HG02981 (cell line): ENCODE data around the gene HSD3B7.

Source experiments
- ATAC-seq: cut with Tn5 transposase; IDR thresholded peaks from one replicate; pipeline ENCODE4 v1.9.1; 2021; ENCODE audit warnings: mild to moderate bottlenecking, moderate library complexity; ENCODE audit not compliant: unreplicated experiment

HSD3B7 gene

DNA sequence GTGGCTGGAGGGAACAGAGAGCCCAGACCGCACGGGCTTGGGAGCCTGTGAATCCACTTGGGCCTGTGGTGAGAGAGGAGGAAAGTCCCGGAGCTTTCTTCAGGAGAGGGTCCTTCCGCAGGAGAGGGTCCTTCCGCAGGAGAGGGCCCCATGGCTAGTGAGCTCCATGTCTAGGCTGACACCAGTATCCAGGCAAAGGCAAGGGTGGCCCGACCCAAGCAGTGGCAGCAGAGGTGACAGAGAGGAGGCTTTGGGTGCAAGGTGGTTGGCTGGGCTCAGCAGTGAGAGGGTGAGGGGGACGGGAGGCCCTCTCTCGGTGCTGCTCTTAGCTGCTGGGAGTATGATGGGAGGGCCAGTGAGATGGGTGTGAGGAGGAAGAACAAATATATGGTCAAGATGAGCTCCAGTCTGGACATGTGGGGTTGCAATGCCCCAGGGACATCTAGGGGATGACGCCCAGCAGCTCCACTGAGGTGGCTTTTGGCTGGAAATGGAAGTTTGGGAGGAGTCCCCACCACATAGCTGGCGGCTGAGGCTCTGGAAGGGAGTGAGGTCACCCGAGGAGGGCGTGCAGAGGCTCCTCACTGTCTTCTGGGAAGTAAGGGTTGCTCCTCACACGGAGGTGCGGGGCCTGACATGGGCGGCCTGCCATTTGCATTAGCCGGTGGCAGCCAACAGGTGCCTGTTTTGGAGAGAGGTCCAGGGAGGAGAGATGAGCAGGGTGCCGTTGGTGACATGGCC is 2.3 kb upstream of the HSD3B7 start:
- ATAC-seq, result no peak

DNA sequence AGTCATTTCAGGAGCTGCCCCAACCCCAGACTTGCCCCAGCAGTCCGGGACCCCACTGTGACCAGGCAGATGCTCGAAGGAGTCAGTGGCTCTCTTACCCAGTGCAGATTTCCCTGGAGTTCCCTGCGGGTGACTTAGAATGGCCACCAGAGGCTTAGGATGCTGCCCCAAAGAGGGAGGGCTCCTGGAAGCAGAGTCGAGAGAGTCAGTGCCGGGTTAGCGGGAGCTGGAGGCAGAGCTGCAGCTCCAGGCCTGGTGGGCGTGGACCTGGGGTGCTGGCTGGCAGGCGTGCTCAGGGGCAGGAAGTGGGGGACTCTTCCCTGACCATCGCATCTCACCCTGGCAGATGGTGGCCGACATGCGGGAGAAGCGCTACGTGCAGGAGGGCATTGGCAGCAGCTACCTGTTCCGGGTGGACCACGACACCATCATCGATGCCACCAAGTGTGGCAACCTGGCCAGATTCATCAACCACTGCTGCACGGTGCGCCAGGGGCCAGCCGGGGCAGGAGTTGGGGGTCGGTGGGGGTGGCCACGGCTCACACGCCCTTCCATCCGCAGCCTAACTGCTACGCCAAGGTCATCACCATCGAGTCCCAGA is 1.6 kb upstream of the HSD3B7 start:
- no peak for ATAC-seq

GRCh38 chr16:30983898-30984610 is 953 bp upstream of the HSD3B7 start:
- ATAC-seq, result no peak

DNA sequence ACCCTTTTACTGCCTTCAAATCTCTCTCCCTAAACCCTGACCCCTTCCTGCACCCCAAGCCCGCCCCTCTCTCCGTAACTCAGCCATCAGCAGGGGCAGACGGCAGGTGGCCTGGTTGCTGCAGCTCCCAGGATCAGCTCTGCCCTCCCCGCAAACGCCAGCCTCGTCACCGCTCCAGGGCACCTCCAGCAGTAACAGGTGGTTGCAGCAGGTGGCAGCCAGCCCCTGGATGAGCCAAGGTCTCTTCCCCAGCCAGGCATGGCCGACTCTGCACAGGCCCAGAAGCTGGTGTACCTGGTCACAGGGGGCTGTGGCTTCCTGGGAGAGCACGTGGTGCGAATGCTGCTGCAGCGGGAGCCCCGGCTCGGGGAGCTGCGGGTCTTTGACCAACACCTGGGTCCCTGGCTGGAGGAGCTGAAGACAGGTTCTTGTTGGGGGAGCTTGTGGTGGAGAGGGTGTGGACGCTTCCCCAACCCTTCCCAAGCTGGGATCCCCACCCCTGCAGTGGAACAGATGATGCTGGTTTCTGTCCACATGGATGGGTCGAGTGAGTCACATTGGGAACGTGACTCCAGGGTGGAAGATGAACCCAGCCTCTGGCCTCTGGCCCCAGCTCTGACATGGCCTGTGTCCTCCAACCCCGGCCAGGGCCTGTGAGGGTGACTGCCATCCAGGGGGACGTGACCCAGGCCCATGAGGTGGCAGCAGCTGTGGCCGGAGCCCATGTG is 558 bp downstream of the HSD3B7 start:
- ATAC-seq, result no peak

- no peak for ATAC-seq
These were observed 1.4 kb downstream of the HSD3B7 start for GRCh38 chr16:30986129-30986991.

DNA sequence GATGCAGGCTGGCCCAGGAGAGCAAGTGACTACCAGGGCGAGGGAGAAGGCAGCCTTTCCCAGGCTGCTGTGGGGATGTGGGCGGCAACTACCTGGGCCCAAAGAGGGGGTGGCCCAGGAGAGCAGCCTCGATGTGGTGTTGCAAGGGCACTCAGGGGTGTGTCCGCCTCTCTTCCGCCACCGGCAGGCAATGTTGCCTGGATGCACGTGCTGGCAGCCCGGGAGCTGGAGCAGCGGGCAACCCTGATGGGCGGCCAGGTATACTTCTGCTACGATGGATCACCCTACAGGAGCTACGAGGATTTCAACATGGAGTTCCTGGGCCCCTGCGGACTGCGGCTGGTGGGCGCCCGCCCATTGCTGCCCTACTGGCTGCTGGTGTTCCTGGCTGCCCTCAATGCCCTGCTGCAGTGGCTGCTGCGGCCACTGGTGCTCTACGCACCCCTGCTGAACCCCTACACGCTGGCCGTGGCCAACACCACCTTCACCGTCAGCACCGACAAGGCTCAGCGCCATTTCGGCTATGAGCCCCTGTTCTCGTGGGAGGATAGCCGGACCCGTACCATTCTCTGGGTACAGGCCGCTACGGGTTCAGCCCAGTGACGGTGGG is 2.7 kb downstream of the HSD3B7 start:
- ATAC-seq, result no peak

DNA sequence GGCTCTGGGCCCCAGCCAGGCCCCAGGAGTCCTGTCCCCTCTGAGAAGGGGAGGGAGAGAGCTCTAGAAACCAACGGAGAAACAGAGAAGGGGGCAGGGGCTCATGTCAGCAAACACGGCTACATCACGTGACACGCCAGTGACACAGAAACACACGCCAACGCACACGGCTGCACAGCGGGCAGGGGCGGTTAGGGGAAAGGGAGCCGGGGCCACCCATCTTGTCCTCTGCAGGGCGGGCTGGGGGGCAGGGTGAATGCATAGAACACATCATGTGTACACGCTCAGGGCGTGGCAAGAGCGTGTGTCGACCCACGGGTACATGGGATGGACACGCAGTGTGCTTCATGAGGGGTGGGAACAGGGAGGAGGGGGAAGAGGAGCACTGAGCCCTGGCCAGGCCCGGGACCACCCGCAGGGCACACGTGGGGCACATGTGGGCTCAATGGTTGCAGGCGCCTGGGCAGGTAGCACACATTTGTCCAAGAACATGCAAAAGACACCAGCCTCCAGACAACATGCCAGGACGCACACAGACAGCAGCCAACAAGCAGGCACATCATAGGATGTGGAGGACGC is 4.6 kb downstream of the HSD3B7 start:
- ATAC-seq, result no peak

GRCh38 chr16:30990105-30990504 is 5.1 kb downstream of the HSD3B7 start:
- no peak for ATAC-seq

- no peak for ATAC-seq
These were observed 6.0 kb downstream of the HSD3B7 start for GRCh38 chr16:30991052-30991451.

GRCh38 chr16:30992276-30992780 is 7.3 kb downstream of the HSD3B7 start:
- ATAC-seq, result no peak

DNA sequence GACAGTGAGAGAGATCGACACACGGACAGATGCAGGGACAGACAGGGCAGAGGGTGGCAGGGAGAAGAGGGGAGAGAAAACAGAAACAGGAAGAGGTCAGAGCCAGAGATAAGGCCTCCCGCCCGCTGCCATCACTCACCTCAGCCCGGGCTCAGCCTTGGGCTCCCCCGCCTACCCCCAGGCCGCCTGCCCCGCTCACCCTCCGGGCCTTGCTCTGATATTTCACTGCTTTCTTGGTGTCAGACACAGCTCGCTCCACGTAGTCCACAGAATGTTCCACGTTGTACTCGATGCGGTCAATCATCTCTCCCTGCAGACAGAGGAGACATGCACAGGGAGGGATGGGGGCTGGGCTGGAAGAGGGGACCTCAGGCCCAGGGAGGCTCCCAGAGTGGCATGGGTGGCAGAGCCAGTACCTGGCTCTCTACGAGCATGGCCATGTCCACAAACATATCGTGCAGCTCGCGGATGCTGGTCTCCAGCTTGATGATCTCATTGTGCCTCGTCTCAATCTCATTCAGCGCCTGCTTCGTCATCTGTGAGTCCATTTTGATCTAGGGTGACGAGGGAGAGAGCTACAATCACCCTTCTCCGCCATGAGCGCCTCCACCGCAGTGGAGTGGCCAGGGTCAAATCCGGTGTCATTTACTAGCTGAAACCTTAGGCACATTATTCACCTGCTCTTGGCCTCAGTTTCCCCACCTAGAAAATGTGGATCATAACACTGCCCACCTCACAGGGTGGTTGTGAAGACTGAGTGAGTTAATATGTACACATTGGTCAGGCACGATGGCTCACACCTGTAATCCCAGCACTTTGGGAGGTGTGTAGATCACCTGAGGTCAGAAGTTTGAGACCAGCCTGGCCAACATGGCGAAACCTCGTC is 8.2 kb downstream of the HSD3B7 start:
- no peak for ATAC-seq

DNA sequence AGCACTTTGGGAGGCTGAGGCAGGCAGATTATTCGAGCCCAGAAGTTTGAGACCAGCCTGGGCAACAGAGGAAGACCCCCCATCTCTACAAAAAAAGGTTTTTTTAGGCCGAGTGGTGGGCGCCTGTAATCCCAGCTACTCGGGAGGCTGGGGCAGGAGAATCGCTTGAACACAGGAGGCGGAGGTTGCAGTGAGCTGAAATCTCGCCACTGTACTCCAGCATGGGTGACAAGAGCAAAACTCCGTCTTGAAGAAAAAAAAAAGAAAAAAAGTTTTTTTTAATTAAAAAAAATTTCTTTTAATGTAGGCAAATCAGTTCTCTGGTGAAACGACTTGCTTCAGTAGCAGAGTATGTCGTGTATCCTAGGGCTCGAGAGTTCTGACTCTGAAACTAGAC is 10.9 kb downstream of the HSD3B7 start:
- no peak for ATAC-seq

DNA sequence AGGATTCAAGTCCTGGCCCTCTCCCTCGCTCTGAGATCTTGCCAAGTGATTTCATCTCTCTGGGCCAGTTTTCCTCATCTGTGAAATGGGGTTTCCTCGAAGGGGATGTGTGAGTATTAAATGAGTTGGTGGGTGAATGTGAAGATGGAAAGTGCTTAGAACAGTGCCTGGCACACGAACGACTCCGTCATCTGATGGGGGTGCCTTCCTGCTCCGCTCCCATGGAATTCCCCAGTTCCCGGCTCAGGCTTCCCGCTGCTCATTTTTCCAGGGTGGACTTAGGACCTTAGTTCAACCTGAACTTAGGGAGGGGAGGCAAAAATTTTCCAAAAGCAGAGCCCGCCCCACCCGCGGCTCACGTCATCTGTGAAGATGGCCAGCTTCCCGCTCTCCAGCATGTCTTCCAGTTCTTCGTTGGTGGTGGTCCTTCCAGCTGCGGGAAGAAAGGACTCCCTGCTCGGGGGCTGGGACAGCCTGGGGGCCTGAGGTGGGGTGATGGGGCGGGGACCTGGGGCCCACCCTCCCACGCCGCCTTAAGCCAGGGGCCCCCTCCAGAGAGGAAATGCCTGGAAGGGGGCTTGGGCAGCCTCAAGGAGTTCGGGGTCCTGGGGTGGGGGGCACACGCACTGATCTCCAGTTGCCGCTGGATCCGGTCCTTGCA is 11.4 kb downstream of the HSD3B7 start:
- ATAC-seq, result no peak

DNA sequence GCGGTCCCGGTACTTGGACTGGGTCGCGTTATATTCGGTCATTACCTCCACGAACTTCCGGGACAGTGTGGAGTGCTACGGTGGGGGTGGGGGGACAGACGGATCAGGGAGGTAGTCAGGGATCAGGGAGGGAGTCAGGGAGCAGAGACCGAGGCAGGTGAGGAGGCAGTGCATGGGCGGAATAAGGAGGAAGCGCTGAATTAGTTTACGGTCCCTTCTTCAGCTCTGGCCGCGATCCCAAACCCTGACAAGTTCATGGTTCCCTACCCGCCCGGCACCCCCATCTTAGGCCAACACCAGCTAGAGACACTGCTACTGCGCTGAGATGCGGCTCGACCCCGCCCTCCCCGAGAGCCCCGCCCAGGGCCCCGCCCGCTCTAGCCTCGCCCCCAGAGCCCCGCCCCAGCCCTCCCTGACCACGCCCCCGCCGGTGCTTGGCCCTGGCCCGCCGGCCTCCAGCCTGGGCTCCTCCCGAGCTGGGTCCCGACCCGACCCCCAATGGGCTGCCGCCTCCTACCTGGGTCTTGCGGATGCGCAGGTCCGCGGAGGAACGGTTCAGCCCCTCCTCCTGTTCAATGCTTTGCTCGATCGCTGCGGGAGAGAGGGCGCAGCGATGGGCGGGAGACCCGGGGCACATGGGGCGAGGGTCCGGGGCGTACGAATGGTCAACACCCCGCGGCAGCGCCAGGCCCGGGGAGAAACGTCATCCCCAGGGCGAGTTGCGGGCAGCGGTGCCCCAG is 12.1 kb downstream of the HSD3B7 start:
- peak; percentile 83 for ATAC-seq

- ATAC-seq, result no peak
These were observed 13.0 kb downstream of the HSD3B7 start for GRCh38 chr16:30997725-30998711.
